HFF-Myc (cell line): ENCODE measurements around the gene MANEAL.

ENCODE experiments used
- DNase-seq: peaks from one replicate; pipeline ENCODE4 v3.0.0-alpha.2; 2011; ENCODE audit warnings: low read depth; ENCODE audit errors: extremely low read depth
- H3K4me3 ChIP-seq: replicated peaks from 2 replicates; pipeline ENCODE4 v1.5.1; 2011; ENCODE audit warnings: low read depth, mild to moderate bottlenecking, control low read depth, low read length
- TF ChIP-seq, protein P1 (sequence below): IDR thresholded peaks from 2 replicates; pipeline ENCODE4 v1.5.1; 2012; ENCODE audit warnings: mild to moderate bottlenecking, low read depth, low read length, control low read depth; ENCODE audit errors: missing control alignments

The MANEAL gene

DNA sequence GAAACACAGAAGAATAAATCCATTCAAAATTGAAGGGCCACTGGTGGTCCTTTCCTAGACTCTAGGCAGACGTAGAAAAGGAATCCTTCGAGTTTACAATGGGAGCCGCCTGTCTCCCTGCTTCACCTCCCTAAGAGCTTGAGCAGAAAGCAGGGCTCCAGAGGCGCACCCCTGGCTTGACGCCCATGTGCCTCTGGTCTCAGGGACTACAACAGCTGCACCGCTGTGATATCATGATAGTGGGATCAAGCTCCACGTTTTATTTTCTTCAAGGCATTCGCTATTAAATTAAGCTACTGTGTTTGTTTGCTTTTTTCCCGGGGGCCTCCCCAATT, 13.5 kb downstream of the MANEAL start:
- H3K4me3 ChIP-seq = peak overlapping the region; percentile 76
- DNase-seq = no peak
- TF ChIP-seq, protein P1, sequence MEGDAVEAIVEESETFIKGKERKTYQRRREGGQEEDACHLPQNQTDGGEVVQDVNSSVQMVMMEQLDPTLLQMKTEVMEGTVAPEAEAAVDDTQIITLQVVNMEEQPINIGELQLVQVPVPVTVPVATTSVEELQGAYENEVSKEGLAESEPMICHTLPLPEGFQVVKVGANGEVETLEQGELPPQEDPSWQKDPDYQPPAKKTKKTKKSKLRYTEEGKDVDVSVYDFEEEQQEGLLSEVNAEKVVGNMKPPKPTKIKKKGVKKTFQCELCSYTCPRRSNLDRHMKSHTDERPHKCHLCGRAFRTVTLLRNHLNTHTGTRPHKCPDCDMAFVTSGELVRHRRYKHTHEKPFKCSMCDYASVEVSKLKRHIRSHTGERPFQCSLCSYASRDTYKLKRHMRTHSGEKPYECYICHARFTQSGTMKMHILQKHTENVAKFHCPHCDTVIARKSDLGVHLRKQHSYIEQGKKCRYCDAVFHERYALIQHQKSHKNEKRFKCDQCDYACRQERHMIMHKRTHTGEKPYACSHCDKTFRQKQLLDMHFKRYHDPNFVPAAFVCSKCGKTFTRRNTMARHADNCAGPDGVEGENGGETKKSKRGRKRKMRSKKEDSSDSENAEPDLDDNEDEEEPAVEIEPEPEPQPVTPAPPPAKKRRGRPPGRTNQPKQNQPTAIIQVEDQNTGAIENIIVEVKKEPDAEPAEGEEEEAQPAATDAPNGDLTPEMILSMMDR = no peak

GRCh38 chr1:37807555-37808368, 14.1 kb downstream of the MANEAL start, which contains the start of the genes C1orf122 and YRDC:
Gene C1orf122 (plus strand): TSS chr1:37807790. CDS start chr1:37808405, 615 bp downstream.
Gene YRDC (minus strand): TSS chr1:37808208. CDS start chr1:37808180, 28 bp downstream.
- peak; percentile 59 for DNase-seq
- peak within 1 kb of the TSS; percentile 76 for H3K4me3 ChIP-seq
- TF ChIP-seq, protein P1 = no peak

DNA sequence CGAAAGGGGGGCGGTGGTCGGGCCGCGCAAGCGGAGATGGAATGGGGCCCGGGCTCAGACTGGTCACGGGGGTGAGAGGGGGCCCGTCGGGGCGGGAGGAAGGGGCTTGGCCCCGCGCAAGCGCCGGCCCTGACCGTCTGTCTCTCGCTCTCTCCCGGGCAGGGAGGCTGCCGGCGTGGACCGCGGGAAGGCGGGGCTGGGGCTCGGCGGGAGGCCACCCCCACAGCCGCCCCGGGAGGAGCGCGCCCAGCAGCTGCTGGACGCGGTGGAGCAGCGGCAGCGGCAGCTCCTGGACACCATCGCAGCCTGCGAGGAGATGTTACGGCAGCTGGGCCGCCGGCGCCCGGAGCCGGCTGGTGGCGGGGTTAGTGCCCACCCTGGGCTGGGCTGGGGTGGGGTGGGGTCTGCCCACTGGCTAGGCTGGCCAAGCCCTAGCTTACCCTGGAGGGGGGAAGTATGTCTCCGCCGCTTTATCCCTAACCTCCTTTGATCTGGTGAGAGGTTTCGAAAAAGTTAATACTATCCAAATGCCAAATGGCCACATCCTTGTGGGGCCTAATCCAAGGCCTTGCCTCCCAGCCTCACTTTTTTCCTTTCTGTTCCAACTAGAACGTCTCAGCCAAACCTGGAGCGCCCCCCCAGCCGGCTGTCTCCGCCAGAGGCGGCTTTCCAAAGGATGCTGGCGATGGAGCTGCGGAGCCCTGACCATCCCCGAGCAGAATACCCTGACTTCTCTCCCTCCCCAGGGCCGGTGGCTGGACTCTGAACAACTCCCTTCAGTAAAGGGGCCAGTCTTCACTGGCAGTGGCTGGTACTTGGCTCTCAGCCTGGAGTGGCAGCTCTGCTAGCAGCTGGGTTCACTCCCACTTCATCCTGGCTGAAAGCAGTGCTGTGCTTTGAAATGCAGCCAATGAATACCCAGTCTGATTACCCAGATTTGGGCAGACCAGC, 15.0 kb downstream of the MANEAL start:
- TF ChIP-seq, protein P1 = no peak
- no peak for DNase-seq
- peak overlapping the region; percentile 76 for H3K4me3 ChIP-seq

- DNase-seq = no peak
- TF ChIP-seq, protein P1 = no peak
- no peak overlapping the region for H3K4me3 ChIP-seq
Measured at GRCh38 chr1:37809942-37810341, 16.3 kb downstream of the MANEAL start.

GRCh38 chr1:37811027-37811655, 17.5 kb downstream of the MANEAL start:
- no peak overlapping the region for H3K4me3 ChIP-seq
- DNase-seq = peak; percentile 58
- TF ChIP-seq, protein P1 = peak; percentile 90

GRCh38 chr1:37813529-37814145, 20.0 kb downstream of the MANEAL start:
- TF ChIP-seq, protein P1 = no peak
- DNase-seq = no peak
- H3K4me3 ChIP-seq = no peak overlapping the region
